DMS153 (cell line): Measurements from ENCODE around the gene AATF.
"Not testable (repeated sequence)": the region's sequence is repeated elsewhere in the genome, so short reads cannot be mapped to it uniquely, and the experiment has no call there.

Experiments
- DNase-seq: peaks from one replicate; lab custom pipeline; 2025; lab: John Stamatoyannopoulos, UW

AATF gene

GRCh38 chr17:37047631-37048104, 98.9 kb downstream of the AATF start:
- DNase-seq = peak; percentile 68

GRCh38 chr17:37048811-37049210, 100.1 kb downstream of the AATF start:
- DNase-seq = no peak

- DNase-seq = no peak
These were observed 102.2 kb downstream of the AATF start for GRCh38 chr17:37050920-37051319.

- DNase-seq = no peak
These were observed 102.6 kb downstream of the AATF start for GRCh38 chr17:37051381-37051780.

GRCh38 chr17:37051833-37052232, 103.1 kb downstream of the AATF start:
- no peak for DNase-seq

GRCh38 chr17:37052450-37052849, 103.7 kb downstream of the AATF start:
- DNase-seq = no peak

GRCh38 chr17:37054894-37055293, 106.1 kb downstream of the AATF start:
- DNase-seq = no peak

- DNase-seq = no peak
These were observed 107.9 kb downstream of the AATF start for GRCh38 chr17:37056622-37057021.

- no peak for DNase-seq
These were observed 110.7 kb downstream of the AATF start for GRCh38 chr17:37059493-37059892.

GRCh38 chr17:37060094-37060493, 111.3 kb downstream of the AATF start:
- DNase-seq = no peak

GRCh38 chr17:37060928-37061327, 112.2 kb downstream of the AATF start:
- DNase-seq = no peak

GRCh38 chr17:37062021-37062420, 113.3 kb downstream of the AATF start:
- no peak for DNase-seq

GRCh38 chr17:37064206-37064605, 115.5 kb downstream of the AATF start:
- DNase-seq = no peak

GRCh38 chr17:37064956-37065355, 116.2 kb downstream of the AATF start:
- no peak for DNase-seq

GRCh38 chr17:37065486-37066321, 117.0 kb downstream of the AATF start:
- no peak for DNase-seq

- no peak for DNase-seq
These were observed 117.8 kb downstream of the AATF start for GRCh38 chr17:37066322-37067255.

- no peak for DNase-seq
These were observed 118.9 kb downstream of the AATF start for GRCh38 chr17:37067555-37068111.

GRCh38 chr17:37068266-37068665, 119.5 kb downstream of the AATF start:
- DNase-seq = no peak

- no peak for DNase-seq
These were observed 120.3 kb downstream of the AATF start for GRCh38 chr17:37069087-37069486.

- DNase-seq = not testable (repeated sequence)
These were observed 124.7 kb downstream of the AATF start for GRCh38 chr17:37073464-37073863.

GRCh38 chr17:37079065-37079708, 130.4 kb downstream of the AATF start:
- no peak for DNase-seq

- DNase-seq = no peak
These were observed 131.0 kb downstream of the AATF start for GRCh38 chr17:37079735-37080134.
